Stimulated activated naive CD8-positive, alpha-beta T cell treated with anti-CD3 and anti-CD28 coated beads, Interleukin-15, Interleukin-2, amounts not matched to agents 100 U/mL and 50 U/mL, for 24 hours (primary cell): ENCODE results near the gene HOXA4.

Experiments used
- ATAC-seq: fragments of 150-1000 bp; cut with Tn5 transposase; one replicate; pipeline ENCODE4 v1.10.0; 2021
- DNase-seq: peaks from one replicate; pipeline ENCODE4 v3.0.0; 2021

The HOXA4 gene

DNA sequence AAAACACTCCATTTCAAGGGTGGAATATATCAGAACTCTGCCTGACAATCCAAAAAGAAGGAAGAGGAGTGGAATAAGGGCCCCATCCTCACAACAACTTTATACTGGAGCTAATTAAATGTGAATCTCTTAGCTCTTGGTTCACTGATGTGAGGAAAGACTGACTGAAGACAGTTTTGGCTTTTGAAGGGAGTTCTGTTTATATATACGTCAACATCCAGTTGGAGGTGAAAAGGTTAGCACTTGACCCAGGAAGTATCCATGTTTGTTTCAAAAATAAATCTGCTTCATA lies 37.8 kb downstream of the HOXA4 start:
- DNase-seq (no peak), ATAC-seq (no peak)

DNA sequence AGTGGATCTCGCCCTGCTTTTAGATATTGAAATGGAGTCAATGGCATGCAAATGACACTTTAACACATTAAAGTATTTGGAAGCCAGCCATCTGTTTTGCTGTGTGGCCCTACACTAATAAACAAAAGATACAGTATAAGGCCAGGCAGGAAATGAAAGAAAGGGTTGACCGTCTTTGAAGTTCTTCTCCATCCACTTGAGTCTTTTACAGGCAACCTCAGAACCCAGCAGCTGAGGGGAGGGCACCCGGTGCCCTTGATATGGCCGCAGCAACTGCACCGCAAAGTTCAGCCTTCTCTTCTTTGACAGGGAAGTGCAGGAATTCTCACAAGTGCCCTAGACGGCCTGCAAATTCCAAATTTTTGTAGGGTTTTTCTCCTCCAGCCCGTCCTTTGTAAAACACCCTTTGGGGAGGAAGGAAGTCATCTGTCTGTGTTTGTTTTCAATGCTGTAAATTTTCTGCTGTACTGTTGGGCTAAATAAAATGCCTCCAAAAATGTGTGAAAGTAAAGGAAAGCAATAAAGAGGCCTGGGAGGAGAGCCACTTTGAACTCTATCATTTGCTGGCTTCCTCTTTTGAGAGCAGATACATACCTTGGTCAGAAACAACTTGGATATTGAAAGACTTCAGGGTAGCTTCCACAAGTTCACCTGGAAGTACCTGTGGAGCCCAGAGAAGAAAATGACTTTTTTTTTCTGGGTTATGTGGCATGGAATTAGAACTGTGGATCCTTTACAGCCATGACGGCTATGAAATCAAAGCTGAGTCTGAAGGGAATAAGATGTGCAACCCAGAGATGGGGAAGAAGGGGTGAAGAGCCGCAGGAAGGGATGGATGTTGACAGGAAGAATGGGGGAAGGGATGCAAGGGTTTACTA lies 38.4 kb downstream of the HOXA4 start:
- no peak for DNase-seq
- ATAC-seq, result no peak

DNA sequence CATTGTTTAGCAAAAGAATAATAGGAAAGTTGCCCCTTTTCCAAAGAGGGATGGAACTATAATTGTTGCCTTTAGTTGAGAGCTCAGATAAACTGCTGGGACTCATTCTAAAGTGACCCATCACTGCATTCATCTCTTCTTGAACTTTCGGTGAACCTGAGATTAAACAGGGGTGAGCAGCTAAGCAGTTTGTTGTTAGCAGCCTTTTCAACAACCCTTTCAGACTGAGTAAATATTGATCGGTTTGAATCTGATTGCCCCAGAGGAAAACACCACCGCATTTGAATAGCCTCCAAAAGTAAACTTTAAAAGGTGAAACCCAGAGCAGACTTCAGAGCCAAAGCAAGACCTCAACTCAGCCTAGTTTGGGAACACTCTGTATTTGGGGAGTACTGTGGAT lies 39.5 kb downstream of the HOXA4 start:
- ATAC-seq (no peak), DNase-seq (no peak)

DNA sequence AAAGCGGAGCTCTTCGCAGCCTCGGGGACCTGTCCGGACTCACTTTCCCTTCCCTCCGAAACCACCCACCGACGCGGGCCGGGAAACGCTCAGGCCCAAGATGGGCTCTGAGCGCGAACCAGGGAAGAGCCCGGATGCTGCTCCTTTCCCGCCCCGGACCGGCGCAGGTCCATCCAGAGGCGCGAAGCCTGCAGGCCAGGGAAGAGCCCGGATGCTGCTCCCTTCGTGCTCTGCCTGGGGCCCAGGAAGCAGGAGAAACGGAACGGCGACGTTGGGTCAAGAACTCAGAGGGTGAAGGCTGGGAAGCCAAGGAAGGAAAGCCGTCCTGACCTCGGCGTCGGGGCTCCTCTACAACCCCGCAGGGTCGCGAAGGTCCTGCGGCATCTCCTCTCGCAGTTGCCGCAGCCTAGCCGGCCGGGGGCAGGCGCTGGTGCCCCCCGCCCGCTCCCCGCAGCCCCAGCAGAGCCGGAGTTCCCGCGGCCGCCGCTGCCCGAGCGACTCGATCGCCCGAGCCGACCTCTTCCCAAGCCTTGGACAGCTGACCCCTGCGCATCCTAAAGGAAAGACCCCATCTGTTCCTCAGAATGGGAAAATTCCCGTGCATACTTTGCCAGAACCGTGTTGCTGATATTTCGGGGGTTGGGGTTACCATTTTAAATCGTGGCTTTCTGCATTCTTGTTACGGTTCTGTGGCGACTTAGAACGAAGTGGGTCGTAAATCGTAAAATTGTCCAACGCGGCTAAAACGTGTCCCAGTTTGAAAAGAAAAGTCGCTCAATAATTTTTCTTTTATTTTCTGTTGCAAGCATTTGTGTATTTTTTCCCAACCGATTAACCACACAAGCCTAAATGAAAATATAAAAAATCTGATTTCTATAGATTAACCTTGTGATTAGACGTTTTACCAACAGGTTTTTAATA lies 42.3 kb downstream of the HOXA4 start:
- DNase-seq (no peak), ATAC-seq (no peak)

DNA sequence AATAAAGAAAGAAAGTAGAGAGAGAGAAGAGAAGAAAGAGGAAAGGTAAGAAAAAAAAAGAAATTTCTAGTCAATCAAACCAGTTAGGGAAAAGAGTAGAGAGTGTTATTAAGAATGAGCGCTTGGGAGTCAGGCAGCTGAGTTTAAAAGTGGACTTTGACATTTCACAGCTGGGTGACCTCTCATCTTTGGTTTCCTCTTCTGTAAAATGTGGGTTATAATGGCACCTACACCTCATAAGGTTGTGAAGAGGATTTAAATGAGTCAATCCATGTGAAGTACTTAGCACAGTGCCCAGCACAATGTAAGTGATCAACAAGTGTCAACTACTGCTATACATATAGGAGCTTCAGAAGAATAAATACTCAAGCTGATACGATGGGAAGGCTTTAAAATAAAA lies 46.9 kb downstream of the HOXA4 start:
- no peak for DNase-seq
- no peak for ATAC-seq

DNA sequence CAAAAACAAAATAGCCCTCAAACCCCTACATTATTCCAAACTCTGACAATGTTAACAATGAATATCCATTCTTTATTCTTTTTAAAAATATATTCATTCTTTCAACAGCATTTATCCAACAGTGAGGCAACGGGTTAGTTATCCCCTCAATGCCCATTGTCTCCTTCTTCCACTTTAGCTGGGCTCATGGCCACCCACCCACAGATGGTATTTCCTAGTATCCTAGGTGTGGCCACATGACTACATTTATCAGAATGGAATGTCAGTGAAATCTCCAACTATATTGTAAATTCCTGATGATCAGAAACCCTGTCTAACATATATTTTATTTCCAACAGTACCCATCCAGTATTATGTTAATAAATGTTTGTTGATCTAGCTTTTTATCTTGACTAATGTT lies 48.4 kb downstream of the HOXA4 start:
- DNase-seq, result no peak
- no peak for ATAC-seq

DNA sequence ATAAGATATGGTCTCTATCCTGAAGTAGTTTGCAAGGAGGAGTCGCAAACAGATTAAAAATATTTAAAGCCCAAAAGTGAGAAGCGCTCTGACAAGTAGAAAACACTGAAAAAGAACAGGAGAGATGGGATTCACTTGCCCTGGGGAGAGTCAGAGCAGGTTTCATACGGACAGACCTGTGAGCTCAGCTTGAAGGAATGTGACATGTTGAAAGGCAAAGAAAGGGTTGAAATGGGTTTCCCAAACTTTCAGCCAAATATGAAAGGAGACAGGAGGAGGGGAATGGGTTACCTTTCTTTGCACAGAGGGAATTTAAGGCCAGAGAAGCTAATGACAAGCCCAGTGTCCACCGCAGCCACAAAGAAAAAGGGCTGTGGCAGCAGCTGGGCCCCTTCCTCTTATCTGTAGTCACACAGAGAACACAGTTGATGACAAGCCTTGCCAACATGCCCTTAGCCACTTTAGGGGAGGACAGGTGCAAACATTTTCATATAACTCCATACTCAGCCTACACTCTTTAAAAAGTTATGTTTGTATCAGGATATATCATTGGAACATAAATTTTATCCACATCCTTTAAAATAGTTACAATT lies 49.6 kb downstream of the HOXA4 start:
- DNase-seq (no peak), ATAC-seq (no peak)

DNA sequence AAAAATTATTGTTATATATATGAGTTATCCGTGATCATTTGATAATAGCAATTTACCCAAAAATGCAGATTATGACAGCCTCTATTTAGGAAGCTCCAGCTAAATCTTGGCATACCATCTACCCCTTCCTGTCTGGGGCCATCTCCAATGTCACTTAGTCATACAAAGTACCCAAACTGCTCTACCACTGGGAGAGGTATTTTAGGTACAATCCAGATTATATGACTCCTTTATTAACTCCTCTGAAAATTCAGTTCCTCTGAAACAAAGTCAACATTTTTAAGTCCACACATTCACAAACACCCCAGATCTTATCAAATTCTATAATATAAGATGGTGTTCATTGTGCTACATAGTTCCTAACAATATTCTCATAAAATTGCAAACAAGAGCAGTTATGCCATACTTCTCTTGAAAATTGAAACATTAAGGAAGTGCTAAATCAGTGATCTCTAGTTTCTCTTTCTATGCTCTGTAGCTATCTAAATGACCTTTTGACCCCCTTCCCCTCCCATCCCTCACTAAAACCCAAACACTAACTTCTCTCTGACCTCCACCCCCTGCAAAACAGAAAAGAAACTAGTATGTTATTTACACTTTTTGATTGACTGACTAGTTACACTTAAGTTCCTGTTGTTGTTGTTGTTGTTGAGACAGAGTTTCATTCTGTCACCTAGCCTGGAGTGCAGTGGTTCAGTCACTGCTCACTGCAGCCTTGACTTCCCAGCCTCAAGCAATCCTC lies 51.2 kb downstream of the HOXA4 start:
- no peak for ATAC-seq
- no peak for DNase-seq

DNA sequence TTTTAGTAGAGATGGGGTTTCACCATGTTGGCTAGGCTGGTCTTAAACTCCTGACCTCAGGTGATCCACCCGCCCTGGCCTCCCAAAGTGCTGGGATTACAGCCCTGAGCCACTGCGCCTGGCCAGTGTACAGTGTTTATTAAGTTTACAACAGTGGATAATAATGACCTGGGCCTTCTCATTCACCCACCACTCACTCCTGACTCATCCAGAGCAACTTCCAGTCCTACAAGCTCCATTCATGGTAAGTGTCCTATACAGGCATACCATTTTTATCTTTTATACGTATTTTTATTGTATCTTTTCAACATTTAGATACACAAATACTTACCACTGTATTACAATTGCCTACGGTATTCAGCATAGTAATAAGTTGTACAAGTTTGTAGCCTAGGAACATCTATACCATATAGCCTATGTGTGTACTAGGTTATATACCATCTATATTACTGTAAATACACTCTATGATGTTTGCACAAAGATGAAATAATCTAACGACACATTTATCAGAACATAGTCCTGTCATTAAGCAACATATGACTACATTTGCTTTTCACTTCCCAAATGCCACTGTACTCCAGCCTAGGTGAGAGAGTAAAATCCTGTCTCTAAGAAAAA lies 51.8 kb downstream of the HOXA4 start:
- no peak for ATAC-seq
- DNase-seq, result no peak
